Brain microvascular endothelial cell (primary cell): ENCODE measurements around the gene TAMALIN.

Experiments used
- DNase-seq: peaks from one replicate; pipeline ENCODE4 v3.0.0-alpha.2; 2020
- H3K27ac ChIP-seq: fragments of 250-450 bp; sonication (Bioruptor Pico); 2 replicates; pipeline ENCODE4 v1.5.1; 2020; ENCODE audit warnings: mild to moderate bottlenecking, moderate library complexity
- H3K27me3 ChIP-seq: fragments of 250-450 bp; sonication (Bioruptor Pico); replicated peaks from 2 replicates; pipeline ENCODE4 v1.5.1; 2020; ENCODE audit warnings: mild to moderate bottlenecking
- H3K36me3 ChIP-seq: fragments of 250-450 bp; sonication (Bioruptor Pico); replicated peaks from 2 replicates; pipeline ENCODE4 v1.5.1; 2020; ENCODE audit warnings: mild to moderate bottlenecking
- H3K4me3 ChIP-seq: 2 replicates; pipeline ENCODE4 v1.5.1; 2011; ENCODE audit warnings: low read depth, mild to moderate bottlenecking, control low read depth, low read length, moderate library complexity
- CTCF ChIP-seq: IDR thresholded peaks from 2 replicates; pipeline ENCODE4 v1.5.1; 2011; ENCODE audit warnings: low read depth, mild to moderate bottlenecking, moderate library complexity, low read length, control low read depth, inconsistent platforms; ENCODE audit errors: missing control alignments
- in situ Hi-C: cut with HindIII; loops from 2 replicates; pipeline ENCODE4 v1.10.0; 2017; ENCODE audit warnings: low sequenced_read_pairs, low pct_ligation_motif_present

The TAMALIN gene

DNA sequence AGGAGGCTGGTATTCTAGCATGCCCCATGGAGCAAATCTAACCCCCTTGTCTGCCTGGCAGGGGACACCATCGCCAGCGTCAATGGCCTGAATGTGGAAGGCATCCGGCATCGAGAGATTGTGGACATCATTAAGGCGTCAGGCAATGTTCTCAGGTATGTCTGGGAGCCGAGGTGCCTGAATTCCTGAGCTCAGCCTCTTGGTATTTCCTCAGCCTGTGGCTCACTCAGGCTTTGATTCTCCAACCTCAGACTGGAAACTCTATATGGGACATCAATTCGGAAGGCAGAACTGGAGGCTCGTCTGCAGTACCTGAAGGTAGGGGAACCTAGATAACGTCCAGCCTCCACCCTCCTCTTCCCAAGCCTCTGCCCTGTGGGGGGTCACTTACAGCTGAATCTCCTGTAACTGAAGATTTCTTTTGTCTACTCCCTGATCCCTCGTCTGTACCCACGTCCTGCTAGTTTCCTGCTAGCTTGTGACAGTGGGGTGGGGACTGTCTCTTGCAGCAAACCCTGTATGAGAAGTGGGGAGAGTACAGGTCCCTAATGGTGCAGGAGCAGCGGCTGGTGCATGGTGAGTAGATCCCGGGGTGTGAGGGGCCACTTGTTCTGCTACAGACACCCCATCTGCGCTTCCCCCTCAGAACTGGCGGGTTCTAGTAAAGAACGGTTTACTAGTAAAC, 7.0 kb downstream of the TAMALIN start:
- Histone ChIP-seq H3K27me3 (no peaks in the 10 kb centered on the region), H3K36me3 (no peaks in the 10 kb centered on the region)
- TF ChIP-seq CTCF = no peak

GRCh38 chr12:52014567-52015530, 8.1 kb downstream of the TAMALIN start:
- peak; percentile 37 for DNase-seq
- in situ Hi-C loops = no loop called here
- Histone ChIP-seq H3K36me3 (no peaks in the 10 kb centered on the region), H3K4me3 (no peak overlapping the region), H3K27me3 (no peaks in the 10 kb centered on the region), H3K27ac (no peak overlapping the region)
- no peak for TF ChIP-seq CTCF

More for the DNA sequence above, 7.0 kb downstream of the TAMALIN start:
- H3K27ac ChIP-seq = no peak overlapping the region
- in situ Hi-C loops = no loop called here
- DNase-seq = no peak
- H3K4me3 ChIP-seq = no peak overlapping the region

- TF ChIP-seq CTCF = no peak
- H3K4me3 ChIP-seq = no peak overlapping the region
- in situ Hi-C loops = no loop called here
- no peak for DNase-seq
- H3K27me3 ChIP-seq = no peaks in the 10 kb centered on the region
- H3K36me3 ChIP-seq = no peaks in the 10 kb centered on the region
- no peak overlapping the region for H3K27ac ChIP-seq
Observed at GRCh38 chr12:52015532-52016041, 8.8 kb downstream of the TAMALIN start.

- TF ChIP-seq CTCF = no peak
- Histone ChIP-seq H3K27me3 (no peaks in the 10 kb centered on the region), H3K36me3 (no peaks in the 10 kb centered on the region), H3K27ac (no peak overlapping the region), H3K4me3 (no peak overlapping the region)
- no peak for DNase-seq
- in situ Hi-C loops = no loop called here
Observed at GRCh38 chr12:52018433-52019112, 11.8 kb downstream of the TAMALIN start.

- H3K4me3 ChIP-seq = no peak overlapping the region
- H3K27me3 ChIP-seq = no peaks in the 10 kb centered on the region
- no peaks in the 10 kb centered on the region for H3K36me3 ChIP-seq
- H3K27ac ChIP-seq = no peak overlapping the region
- DNase-seq = no peak
- no peak for TF ChIP-seq CTCF
- in situ Hi-C loops = no loop called here
Observed at GRCh38 chr12:52019113-52019770, 12.5 kb downstream of the TAMALIN start.
